Stimulated activated memory B cell treated with anti-CD40 and anti-IgM and Interleukin-4, amounts not matched to agents 10 μg/mL and 1 μg/mL and 100 μg/mL, for 72 hours (primary cell): Measurements from ENCODE around the gene RFX2.
A peak's percentile ranks its signal among the peaks of the same experiment; 100 is the strongest.
"Not testable (repeated sequence)": the region's sequence is repeated elsewhere in the genome, so short reads cannot be mapped to it uniquely, and the experiment has no call there.

ENCODE experiments used
- ATAC-seq: fragments of 150-1000 bp; cut with Tn5 transposase; 2 replicates; pipeline ENCODE4 v1.10.0; 2021
- H3K27ac Mint-ChIP-seq: one replicate; pipeline ENCODE4 v1.8.0; 2022; ENCODE audit warnings: mild to moderate bottlenecking, mixed read lengths
- H3K27me3 Mint-ChIP-seq: one replicate; pipeline ENCODE4 v1.8.0; 2022; ENCODE audit warnings: mixed read lengths
- H3K36me3 Mint-ChIP-seq: one replicate; pipeline ENCODE4 v1.8.0; 2022; ENCODE audit warnings: mixed read lengths
- H3K4me1 Mint-ChIP-seq: one replicate; pipeline ENCODE4 v1.8.0; 2022; ENCODE audit warnings: mixed read lengths
- H3K4me3 Mint-ChIP-seq: one replicate; pipeline ENCODE4 v1.8.0; 2022; ENCODE audit warnings: mild to moderate bottlenecking, moderate library complexity, mixed read lengths
- H3K9me3 Mint-ChIP-seq: one replicate; pipeline ENCODE4 v1.8.0; 2022; ENCODE audit warnings: mixed read lengths

Gene RFX2

GRCh38 chr19:5967994-5968430 lies 142.3 kb downstream of the RFX2 start:
- Mint-ChIP-seq H3K27me3 (no peaks in the 10 kb centered on the region), H3K4me1 (peaks cover 80% of the 10 kb centered on the region), H3K36me3 (peaks cover 25% of the 10 kb centered on the region), H3K9me3 (no peaks in the 10 kb centered on the region), H3K27ac (peak overlapping the region; percentile 78), H3K4me3 (no peak overlapping the region)
- peak; percentile 74 for ATAC-seq

GRCh38 chr19:5967571-5967970 lies 142.7 kb downstream of the RFX2 start:
- ATAC-seq, result no peak
- peak overlapping the region; percentile 78 for H3K27ac Mint-ChIP-seq
- H3K9me3 Mint-ChIP-seq, result no peaks in the 10 kb centered on the region
- H3K27me3 Mint-ChIP-seq, result no peaks in the 10 kb centered on the region
- no peak overlapping the region for H3K4me3 Mint-ChIP-seq
- H3K4me1 Mint-ChIP-seq, result peaks cover 81% of the 10 kb centered on the region
- H3K36me3 Mint-ChIP-seq, result peaks cover 22% of the 10 kb centered on the region

GRCh38 chr19:5966941-5967340 lies 143.4 kb downstream of the RFX2 start:
- H3K4me1 Mint-ChIP-seq, result peaks cover 81% of the 10 kb centered on the region

DNA sequence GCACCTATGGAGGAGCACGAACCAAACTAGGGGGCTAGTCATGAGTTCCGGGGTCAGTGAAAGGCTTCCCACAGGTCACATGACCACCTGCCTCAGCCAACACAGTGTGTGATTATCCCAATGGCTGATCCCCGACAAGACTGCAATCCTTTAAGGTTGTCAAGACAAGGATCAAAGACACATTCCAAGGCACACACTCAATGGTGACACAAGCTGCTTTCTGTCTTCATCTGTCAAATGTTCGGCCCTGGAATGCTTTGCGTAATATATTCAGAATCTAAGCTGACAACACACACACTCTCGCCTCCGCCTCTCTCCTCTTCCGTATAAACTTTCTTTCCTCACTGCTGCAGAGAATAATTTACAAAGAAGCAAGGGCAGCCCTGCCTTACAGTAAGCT lies 144.1 kb downstream of the RFX2 start:
- ATAC-seq, result no peak
- no peak overlapping the region for H3K27ac Mint-ChIP-seq
- no peak overlapping the region for H3K4me3 Mint-ChIP-seq
- no peaks in the 10 kb centered on the region for H3K27me3 Mint-ChIP-seq
- H3K9me3 Mint-ChIP-seq, result no peaks in the 10 kb centered on the region
- H3K4me1 Mint-ChIP-seq, result peaks cover 85% of the 10 kb centered on the region
- H3K36me3 Mint-ChIP-seq, result peaks cover 17% of the 10 kb centered on the region

More at GRCh38 chr19:5966941-5967340, 143.4 kb downstream of the RFX2 start:
- no peak for ATAC-seq
- Mint-ChIP-seq H3K4me3 (no peak overlapping the region), H3K36me3 (peaks cover 17% of the 10 kb centered on the region), H3K27ac (no peak overlapping the region), H3K27me3 (no peaks in the 10 kb centered on the region), H3K9me3 (no peaks in the 10 kb centered on the region)

DNA sequence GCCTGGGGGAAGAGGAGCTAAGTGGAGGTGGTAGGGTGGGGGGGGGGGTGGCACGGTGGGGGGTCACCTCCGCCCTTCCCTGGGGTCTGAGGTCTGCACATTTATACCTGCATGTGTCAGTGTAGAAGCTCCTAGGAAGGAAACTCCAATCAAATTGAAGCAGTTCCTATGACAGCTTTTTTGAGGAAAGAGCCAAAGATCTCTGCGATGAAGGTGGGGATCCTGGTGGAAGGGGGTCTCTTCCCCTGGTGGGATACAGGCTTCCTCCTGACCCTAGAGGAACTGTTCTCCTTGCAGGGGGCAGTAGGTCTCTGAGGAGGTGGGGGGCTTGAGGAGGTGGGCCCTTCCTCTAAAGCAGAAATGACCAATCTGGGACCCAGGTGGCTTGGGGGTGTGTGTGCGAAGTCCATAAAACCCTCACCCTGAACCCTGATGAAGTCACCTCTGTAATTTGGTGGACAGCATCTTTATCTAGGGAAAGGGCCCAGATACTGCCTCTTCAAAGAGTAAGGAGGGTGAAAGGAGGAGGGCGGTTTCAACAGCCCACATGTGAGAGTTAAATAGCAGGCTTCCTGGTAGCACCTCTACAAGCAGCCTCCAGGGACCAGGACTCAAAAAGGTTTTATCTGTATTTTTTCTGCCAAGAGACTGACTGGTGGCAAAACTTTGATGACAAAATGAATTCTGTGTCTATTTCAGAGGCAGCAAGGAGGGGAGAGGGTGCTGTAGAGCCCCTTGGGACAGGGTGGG lies 145.3 kb downstream of the RFX2 start:
- no peaks in the 10 kb centered on the region for H3K9me3 Mint-ChIP-seq
- H3K27ac Mint-ChIP-seq, result peak overlapping the region; percentile 48
- H3K4me1 Mint-ChIP-seq, result peaks cover 88% of the 10 kb centered on the region
- H3K27me3 Mint-ChIP-seq, result no peaks in the 10 kb centered on the region
- H3K4me3 Mint-ChIP-seq, result no peak overlapping the region
- no peak for ATAC-seq
- peaks cover 12% of the 10 kb centered on the region for H3K36me3 Mint-ChIP-seq

DNA sequence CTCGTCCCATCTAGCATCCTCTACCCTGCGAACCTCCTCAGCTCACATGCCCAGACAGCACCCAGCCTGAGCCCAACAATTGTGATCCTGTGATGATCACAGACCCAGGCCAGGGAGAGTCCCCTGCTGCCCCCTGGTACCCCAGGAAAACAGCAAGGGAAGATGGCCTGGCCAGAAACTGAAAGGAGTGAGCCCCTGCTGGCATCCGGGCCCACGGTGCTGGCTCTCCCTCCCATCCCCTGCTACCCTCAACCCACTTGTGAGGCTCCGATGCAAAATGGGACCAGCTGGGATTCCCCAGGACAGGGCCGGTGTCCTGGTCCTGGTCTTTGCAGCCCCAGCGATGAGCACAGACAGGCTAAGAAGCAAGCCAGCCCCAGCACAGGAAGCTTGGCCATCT lies 146.4 kb downstream of the RFX2 start:
- Mint-ChIP-seq H3K27ac (peak overlapping the region; percentile 48), H3K27me3 (no peaks in the 10 kb centered on the region), H3K4me3 (no peak overlapping the region), H3K9me3 (no peaks in the 10 kb centered on the region), H3K36me3 (peaks cover 12% of the 10 kb centered on the region), H3K4me1 (peaks cover 86% of the 10 kb centered on the region)
- ATAC-seq, result no peak

DNA sequence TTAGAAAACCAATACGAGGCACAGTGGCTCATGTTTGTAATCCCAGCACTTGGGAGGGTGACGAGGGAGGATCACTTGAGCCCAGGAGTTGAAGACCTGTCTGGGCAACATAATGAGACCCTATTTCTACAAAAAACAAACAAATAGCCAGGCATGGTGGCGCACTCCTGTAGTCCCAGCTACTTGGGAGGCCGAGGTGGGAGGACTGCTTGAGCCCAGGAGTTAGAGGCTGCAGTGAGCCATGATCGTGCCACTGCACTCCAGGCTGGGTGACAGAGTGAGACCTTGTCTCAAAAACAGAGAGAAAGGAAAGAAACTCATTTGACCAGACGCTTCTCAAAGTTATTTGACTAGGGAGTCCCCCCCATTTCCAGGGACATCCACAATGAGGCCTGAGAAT lies 147.0 kb downstream of the RFX2 start:
- ATAC-seq, H3K4me3 Mint-ChIP-seq, H3K27me3 Mint-ChIP-seq, H3K9me3 Mint-ChIP-seq: not testable (repeated sequence)
- Mint-ChIP-seq H3K27ac (peak overlapping the region; percentile 86), H3K4me1 (peaks cover 82% of the 10 kb centered on the region), H3K36me3 (peaks cover 12% of the 10 kb centered on the region)

DNA sequence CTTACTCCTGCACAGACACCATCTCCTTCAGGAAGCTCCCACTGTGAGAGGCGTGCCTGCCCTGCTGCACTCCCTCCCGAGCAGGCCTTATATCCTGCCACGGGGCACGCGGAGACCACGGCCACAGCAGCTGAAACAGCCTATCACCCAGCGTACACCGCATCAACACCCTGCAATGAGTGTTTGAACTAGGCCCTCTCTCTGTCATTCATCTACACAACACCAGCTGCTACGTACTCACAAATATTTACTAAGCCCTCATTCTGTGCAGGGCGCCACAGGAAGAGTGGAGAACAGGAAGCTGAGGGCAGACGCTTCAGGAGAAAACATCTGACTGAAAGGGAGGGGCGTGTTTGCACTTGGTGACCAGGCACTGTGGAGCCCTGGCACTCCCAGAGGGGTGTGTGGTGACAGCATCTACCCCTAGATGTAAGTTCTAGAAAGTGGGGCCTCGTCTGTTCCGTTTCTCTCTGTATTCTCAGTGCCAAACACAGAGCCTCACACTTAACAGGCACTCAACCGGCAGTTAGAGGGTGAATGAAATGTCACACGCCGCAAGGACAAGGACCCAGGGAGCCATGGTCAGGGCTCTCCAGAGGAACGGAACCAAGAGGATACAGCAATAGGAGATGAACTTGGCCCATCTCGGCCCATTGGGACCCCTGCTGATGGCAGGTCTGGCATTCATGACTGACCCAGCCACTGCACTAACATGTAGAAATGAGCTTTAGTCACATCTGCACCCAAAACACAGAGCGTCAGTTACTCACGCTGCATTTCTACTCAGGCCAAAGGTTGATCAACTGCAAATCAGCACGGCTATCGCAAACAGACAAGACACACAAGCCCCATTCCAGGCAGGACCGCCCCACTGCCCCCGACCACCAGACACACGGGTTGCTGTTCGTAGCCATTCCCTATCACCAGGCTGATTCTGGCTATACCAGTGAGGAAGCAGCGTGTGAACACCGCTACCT lies 148.0 kb downstream of the RFX2 start:
- peak overlapping the region; percentile 86 for H3K27ac Mint-ChIP-seq
- peak overlapping the region; percentile 51 for H3K4me3 Mint-ChIP-seq
- H3K36me3 Mint-ChIP-seq, result peaks cover 8% of the 10 kb centered on the region
- H3K4me1 Mint-ChIP-seq, result peaks cover 72% of the 10 kb centered on the region
- H3K9me3 Mint-ChIP-seq, result no peaks in the 10 kb centered on the region
- no peaks in the 10 kb centered on the region for H3K27me3 Mint-ChIP-seq
- ATAC-seq, result peak; percentile 87

DNA sequence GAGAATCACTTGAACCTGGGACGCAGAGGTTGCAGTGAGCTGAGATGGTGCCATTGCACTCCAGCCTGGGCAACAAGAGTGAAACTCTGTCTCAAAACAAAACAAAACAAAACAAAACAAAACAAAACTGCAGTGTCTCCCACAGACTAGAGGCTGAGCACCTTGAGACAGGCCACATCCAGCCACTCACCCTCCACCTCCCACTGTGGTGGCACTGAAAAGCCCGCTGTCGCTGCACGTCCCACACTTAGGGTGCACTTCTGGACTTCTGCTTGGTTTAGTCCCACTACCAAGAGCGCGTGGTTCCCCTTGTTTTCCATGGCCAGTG lies 148.7 kb downstream of the RFX2 start:
- Mint-ChIP-seq H3K4me1 (peaks cover 75% of the 10 kb centered on the region), H3K4me3 (peak overlapping the region; percentile 51), H3K27ac (peak overlapping the region; percentile 86)
- not testable (repeated sequence) for H3K27me3 Mint-ChIP-seq, H3K9me3 Mint-ChIP-seq, ATAC-seq, H3K36me3 Mint-ChIP-seq

GRCh38 chr19:5960005-5961001 lies 150.0 kb downstream of the RFX2 start:
- Mint-ChIP-seq H3K4me3 (no peak overlapping the region), H3K36me3 (peaks cover 6% of the 10 kb centered on the region), H3K4me1 (peaks cover 78% of the 10 kb centered on the region), H3K27me3 (no peaks in the 10 kb centered on the region), H3K9me3 (no peaks in the 10 kb centered on the region), H3K27ac (peak overlapping the region; percentile 25)
- no peak for ATAC-seq

DNA sequence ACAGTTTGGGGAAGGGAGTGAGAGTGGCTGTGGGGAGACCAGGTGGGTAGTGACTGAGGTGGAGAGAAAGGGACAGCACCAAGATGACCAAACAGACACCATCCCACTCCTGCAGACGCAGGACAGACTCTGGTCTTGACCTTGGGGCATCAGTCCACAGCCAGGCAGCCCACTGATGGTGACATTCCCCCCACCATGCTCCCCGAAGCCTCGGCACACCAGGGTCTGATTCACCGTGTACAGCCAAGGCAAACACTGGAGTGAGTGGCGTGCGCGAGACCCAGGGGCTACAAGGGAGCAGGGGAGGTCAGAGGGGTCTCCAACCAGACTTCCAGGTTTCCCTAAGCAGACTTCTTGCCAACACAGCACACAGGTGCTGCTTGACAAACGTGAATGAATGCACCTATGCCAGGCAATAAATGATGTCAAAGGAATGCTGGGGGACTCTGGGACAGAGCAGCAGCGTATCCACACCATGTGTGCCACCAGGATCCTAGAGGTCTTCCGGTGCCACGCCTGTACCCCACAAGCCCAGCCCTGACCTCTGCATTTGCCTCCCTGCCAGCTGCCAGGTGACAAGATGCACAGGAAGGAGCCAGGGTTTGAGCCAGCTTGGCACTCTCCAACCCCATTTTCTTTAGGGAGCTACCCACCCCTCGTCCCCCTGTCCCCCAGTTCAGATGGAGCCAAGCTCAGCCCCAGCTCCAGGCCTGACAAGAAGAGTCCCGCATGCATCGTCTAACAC lies 150.9 kb downstream of the RFX2 start:
- no peak for ATAC-seq
- peaks cover 73% of the 10 kb centered on the region for H3K4me1 Mint-ChIP-seq

DNA sequence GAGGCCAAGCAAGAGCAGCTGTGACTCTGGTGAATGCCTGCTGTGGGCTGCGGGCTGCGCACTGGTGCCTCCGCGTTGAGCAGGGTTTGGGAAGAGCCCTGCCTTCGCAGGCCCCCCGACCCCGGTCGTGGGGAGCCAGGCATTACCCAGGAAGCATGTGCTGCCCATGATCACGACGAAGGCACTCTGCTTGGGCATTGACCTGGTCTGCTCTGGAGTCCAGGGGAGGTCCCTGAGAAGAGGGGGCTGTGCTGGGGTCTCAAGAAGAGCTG lies 151.5 kb downstream of the RFX2 start:
- Mint-ChIP-seq H3K4me1 (peaks cover 73% of the 10 kb centered on the region), H3K36me3 (peaks cover 8% of the 10 kb centered on the region), H3K9me3 (no peaks in the 10 kb centered on the region), H3K27me3 (no peaks in the 10 kb centered on the region), H3K27ac (peak overlapping the region; percentile 55), H3K4me3 (no peak overlapping the region)
- no peak for ATAC-seq

More for the DNA sequence above, 150.9 kb downstream of the RFX2 start:
- peak overlapping the region; percentile 55 for H3K27ac Mint-ChIP-seq
- H3K36me3 Mint-ChIP-seq, result peaks cover 6% of the 10 kb centered on the region
- no peaks in the 10 kb centered on the region for H3K27me3 Mint-ChIP-seq
- no peak overlapping the region for H3K4me3 Mint-ChIP-seq
- H3K9me3 Mint-ChIP-seq, result no peaks in the 10 kb centered on the region

GRCh38 chr19:5958074-5958850 lies 152.0 kb downstream of the RFX2 start:
- ATAC-seq, result no peak
- Mint-ChIP-seq H3K27me3 (no peaks in the 10 kb centered on the region), H3K9me3 (no peaks in the 10 kb centered on the region), H3K4me1 (peaks cover 73% of the 10 kb centered on the region), H3K27ac (peak overlapping the region; percentile 55), H3K36me3 (peaks cover 8% of the 10 kb centered on the region), H3K4me3 (no peak overlapping the region)

- H3K27ac Mint-ChIP-seq, result no peak overlapping the region
- H3K4me3 Mint-ChIP-seq, result no peak overlapping the region
- H3K4me1 Mint-ChIP-seq, result peaks cover 73% of the 10 kb centered on the region
- H3K27me3 Mint-ChIP-seq, result no peaks in the 10 kb centered on the region
- ATAC-seq, result no peak
- H3K9me3 Mint-ChIP-seq, result no peaks in the 10 kb centered on the region
- peaks cover 8% of the 10 kb centered on the region for H3K36me3 Mint-ChIP-seq
These were observed 153.1 kb downstream of the RFX2 start for GRCh38 chr19:5957170-5957569.
